Kidney (tissue), 14 donors: Measurements from ENCODE around the gene ZNF341. TPM values are rescaled to one million over a fixed set of nuclear protein-coding genes. Genes with fewer than 3 reads are reported as not detected.

Source experiments
- DNase-seq, 5 donors: peaks; one replicate each; pipeline ENCODE4 v3.0.0-alpha.2; 2013 to 2020
- FAIRE-seq: peaks from 2 replicates; lab custom pipeline; 2012; peaks lifted over from hg19 to GRCh38; lab: Jason Lieb, UNC
- H3K27ac ChIP-seq, 2 donors: one replicate each; pipeline ENCODE4 v1.7.0; 2013; ENCODE audit warnings: low read depth in 2 of 2, low read length in 2 of 2, inconsistent platforms in 1 of 2
- H3K27me3 ChIP-seq: one replicate; pipeline ENCODE4 v1.7.1; 2013; ENCODE audit warnings: low read length, inconsistent platforms; ENCODE audit not compliant: control insufficient read depth, insufficient read depth
- H3K36me3 ChIP-seq, 3 donors: one replicate each; pipeline versions ENCODE4 v1.7.0 to v1.7.1; 2013; ENCODE audit warnings: low read length in 3 of 3, control low read depth in 1 of 3, inconsistent platforms in 1 of 3; ENCODE audit not compliant: insufficient read depth in 3 of 3, control insufficient read depth in 2 of 3
- H3K4me1 ChIP-seq, 3 donors: one replicate each; pipeline versions ENCODE4 v1.7.0 to v1.7.1; 2013; ENCODE audit warnings: low read length in 3 of 3, inconsistent platforms in 1 of 3, low read depth in 1 of 3; ENCODE audit not compliant: control insufficient read depth in 2 of 3, insufficient read depth in 2 of 3
- H3K4me3 ChIP-seq, 3 donors: one replicate each; pipeline versions ENCODE4 v1.7.0 to v1.8.1; 2013; ENCODE audit warnings: low read length in 3 of 3, control low read depth in 1 of 3, inconsistent platforms in 1 of 3
- H3K9ac ChIP-seq, 3 donors: one replicate each; pipeline versions ENCODE4 v1.7.0 to v1.7.1; 2013; ENCODE audit warnings: low read length in 3 of 3, control low read depth in 1 of 3, inconsistent platforms in 1 of 3
- H3K9me3 ChIP-seq, 3 donors: one replicate each; pipeline versions ENCODE4 v1.7.0 to v1.7.1; 2013; ENCODE audit warnings: low read length in 3 of 3, control low read depth in 1 of 3, inconsistent platforms in 1 of 3; ENCODE audit not compliant: control insufficient read depth in 2 of 3, insufficient read depth in 1 of 3
- intact Hi-C: fragments of 100-400 bp; cut with DNase I; formaldehyde crosslinking; loops from one replicate; pipeline ENCODE4 v1.11.1; 2022
- polyA plus RNA-seq: library from polyadenylated mRNA; stranded (reverse); fragments of 350-450 nt; fragmentation: Illumina TruSeq; extraction: RNeasy Lipid Tissue Mini Kit (QIAGEN cat#74804); gene quantifications from one replicate; pipeline ENCODE4 v1.2.3, GENCODE V29; 2014; ENCODE audit warnings: low read depth, low replicate concordance; ENCODE audit not compliant: insufficient read depth
- total RNA-seq: library from RNA; stranded (reverse); fragmentation: NEBNext Ultra II Directional; extraction: Animal tissue kit (Norgen Biotek cat#: 25700); gene quantifications from one replicate; pipeline ENCODE4 v1.2.1, GENCODE V29; 2021
- TF ChIP-seq, protein P1 (sequence below): IDR thresholded peaks from 3 replicates; pipeline ENCODE4 v1.5.1; 2012; ENCODE audit warnings: mild to moderate bottlenecking, moderate library complexity, borderline replicate concordance; ENCODE audit not compliant: insufficient read depth; ENCODE audit errors: extremely low read depth
- donor health status: control.
- donor health status: control.
- donor health status: control.
- donor health status: control.
- donor health status: control.
- donor health status: DM: yes; HTN: yes; CAD: no.
- donor health status: Normal renal cell carcinoma (clear cell type).

The ZNF341 gene
- total and polyA plus RNA-seq, 2 donors from 2014 or later, result 1.5 to 2.6 TPM

GRCh38 chr20:33840160-33840559 lies 108.4 kb downstream of the ZNF341 start:
- FAIRE-seq, result no peak
- H3K27me3 ChIP-seq, result no peaks in the 10 kb centered on the region
- no peak overlapping the region for H3K9ac ChIP-seq
- no peaks in the 10 kb centered on the region for H3K36me3 ChIP-seq
- intact Hi-C loops, result no loop called here
- no peak overlapping the region for H3K27ac ChIP-seq
- peaks cover 0 to 28% (median 22%) of the 10 kb centered on the region in 3 donors for H3K4me1 ChIP-seq
- TF ChIP-seq, protein P1, sequence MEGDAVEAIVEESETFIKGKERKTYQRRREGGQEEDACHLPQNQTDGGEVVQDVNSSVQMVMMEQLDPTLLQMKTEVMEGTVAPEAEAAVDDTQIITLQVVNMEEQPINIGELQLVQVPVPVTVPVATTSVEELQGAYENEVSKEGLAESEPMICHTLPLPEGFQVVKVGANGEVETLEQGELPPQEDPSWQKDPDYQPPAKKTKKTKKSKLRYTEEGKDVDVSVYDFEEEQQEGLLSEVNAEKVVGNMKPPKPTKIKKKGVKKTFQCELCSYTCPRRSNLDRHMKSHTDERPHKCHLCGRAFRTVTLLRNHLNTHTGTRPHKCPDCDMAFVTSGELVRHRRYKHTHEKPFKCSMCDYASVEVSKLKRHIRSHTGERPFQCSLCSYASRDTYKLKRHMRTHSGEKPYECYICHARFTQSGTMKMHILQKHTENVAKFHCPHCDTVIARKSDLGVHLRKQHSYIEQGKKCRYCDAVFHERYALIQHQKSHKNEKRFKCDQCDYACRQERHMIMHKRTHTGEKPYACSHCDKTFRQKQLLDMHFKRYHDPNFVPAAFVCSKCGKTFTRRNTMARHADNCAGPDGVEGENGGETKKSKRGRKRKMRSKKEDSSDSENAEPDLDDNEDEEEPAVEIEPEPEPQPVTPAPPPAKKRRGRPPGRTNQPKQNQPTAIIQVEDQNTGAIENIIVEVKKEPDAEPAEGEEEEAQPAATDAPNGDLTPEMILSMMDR, result no peak
- H3K4me3 ChIP-seq, result no peak overlapping the region
- no peaks in the 10 kb centered on the region for H3K9me3 ChIP-seq
- DNase-seq, result no peak

DNA sequence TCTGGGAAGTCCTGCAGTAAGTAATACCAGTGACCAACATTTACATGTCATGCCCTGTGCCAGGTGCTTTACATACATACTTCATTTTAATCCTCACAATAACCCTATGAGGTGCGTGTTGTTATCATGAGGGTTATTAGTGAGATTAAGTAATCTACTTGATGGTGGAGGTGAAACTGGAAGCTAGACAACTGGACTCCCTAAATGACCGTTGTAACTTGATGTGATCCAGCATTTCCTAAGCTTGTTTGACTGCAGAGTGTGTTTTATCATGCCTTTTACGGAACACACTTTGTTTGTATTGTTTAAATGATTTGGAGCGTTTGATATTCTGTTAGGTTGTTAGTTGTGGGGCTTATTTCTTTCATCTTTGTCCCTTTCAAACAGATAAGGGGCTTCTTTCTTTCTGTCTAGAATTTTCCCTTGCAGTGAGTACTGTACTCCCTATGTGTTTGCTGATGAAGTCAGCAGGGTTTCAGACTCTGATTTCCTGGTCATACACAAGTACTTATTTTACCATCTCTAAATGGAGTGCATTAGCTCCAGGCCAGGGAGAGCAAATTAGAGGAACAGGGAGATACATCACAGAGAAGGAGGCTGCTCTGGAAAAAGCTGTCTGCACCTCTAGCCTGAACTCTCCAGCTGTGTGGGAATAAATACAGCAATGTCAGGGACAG lies 109.1 kb downstream of the ZNF341 start:
- H3K36me3 ChIP-seq, result no peaks in the 10 kb centered on the region
- intact Hi-C loops, result no loop called here
- no peak for DNase-seq
- FAIRE-seq, result no peak
- H3K9ac ChIP-seq, result no peak overlapping the region
- no peaks in the 10 kb centered on the region for H3K9me3 ChIP-seq
- no peak overlapping the region for H3K27ac ChIP-seq
- no peaks in the 10 kb centered on the region for H3K27me3 ChIP-seq
- H3K4me1 ChIP-seq, result peaks cover 0 to 30% (median 22%) of the 10 kb centered on the region in 3 donors
- H3K4me3 ChIP-seq, result no peak overlapping the region
- TF ChIP-seq, protein P1, result no peak

GRCh38 chr20:33841436-33841799 lies 109.6 kb downstream of the ZNF341 start:
- Histone ChIP-seq H3K4me3 (no peak overlapping the region), H3K27ac (no peak overlapping the region), H3K36me3 (no peaks in the 10 kb centered on the region), H3K9me3 (no peaks in the 10 kb centered on the region), H3K4me1 (peaks cover 0 to 32% (median 22%) of the 10 kb centered on the region in 3 donors), H3K9ac (no peak overlapping the region), H3K27me3 (no peaks in the 10 kb centered on the region)
- FAIRE-seq, result no peak
- TF ChIP-seq, protein P1, result no peak
- DNase-seq, result no peak
- intact Hi-C loops, result no loop called here

Other genes with a start within 250 kb of the ZNF341 start
- 17.3 TPM for gene CBFA2T2, start 241.9 kb upstream of the ZNF341 start, total RNA-seq
- 5.5 TPM for gene CBFA2T2, start 241.9 kb upstream of the ZNF341 start, polyA plus RNA-seq
- gene C20orf144, start 69.7 kb upstream of the ZNF341 start, total RNA-seq, result 0.16 TPM
- not detected for gene C20orf144, start 69.7 kb upstream of the ZNF341 start, polyA plus RNA-seq
- gene ACTL10, start 65.1 kb upstream of the ZNF341 start, total RNA-seq, result 3.0 TPM
- gene ACTL10, start 65.1 kb upstream of the ZNF341 start, polyA plus RNA-seq, result 1.7 TPM
- 19.7 TPM for gene NECAB3, start 57.6 kb upstream of the ZNF341 start, total RNA-seq
- gene NECAB3, start 57.6 kb upstream of the ZNF341 start, polyA plus RNA-seq, result 35.6 TPM
- gene E2F1, start 45.6 kb upstream of the ZNF341 start, total RNA-seq, result 1.5 TPM
- gene E2F1, start 45.6 kb upstream of the ZNF341 start, polyA plus RNA-seq, result 0.90 TPM
- gene PXMP4, start 11.7 kb upstream of the ZNF341 start, total RNA-seq, result 11.6 TPM
- gene PXMP4, start 11.7 kb upstream of the ZNF341 start, polyA plus RNA-seq, result 9.8 TPM
- 104 TPM for gene CHMP4B, start 79.4 kb downstream of the ZNF341 start, total RNA-seq
- gene CHMP4B, start 79.4 kb downstream of the ZNF341 start, polyA plus RNA-seq, result 137 TPM